Neural progenitor cell (in vitro differentiated cells): ENCODE data around the gene PSME2. TPM values are rescaled to one million over a fixed set of nuclear protein-coding genes. Genes with fewer than 3 reads are reported as not detected.

Source experiments
- DNase-seq: peaks from one replicate; pipeline ENCODE4 v3.0.0-alpha.2; 2016; ENCODE audit warnings: low spot score
- H2AFZ ChIP-seq: fragments of 200-600 bp; sonication (generic); replicated peaks from 2 replicates; pipeline ENCODE4 v1.6.1; 2016; ENCODE audit warnings: antibody characterized with exemption
- H3F3A ChIP-seq: fragments of 200-600 bp; sonication (generic); 2 replicates; pipeline ENCODE4 v1.6.1; 2016; ENCODE audit warnings: antibody characterized with exemption, low read depth
- H3K27ac ChIP-seq: fragments of 200-600 bp; sonication (generic); 2 replicates; pipeline ENCODE4 v1.5.1; 2016; ENCODE audit warnings: mild to moderate bottlenecking
- H3K27me3 ChIP-seq: fragments of 200-600 bp; sonication (generic); 2 replicates; pipeline ENCODE4 v1.6.1; 2016; ENCODE audit warnings: mild to moderate bottlenecking, moderate library complexity
- H3K36me3 ChIP-seq: fragments of 200-600 bp; sonication (generic); 2 replicates; pipeline ENCODE4 v1.5.1; 2016
- H3K4me1 ChIP-seq: fragments of 200-600 bp; sonication (generic); 2 replicates; pipeline ENCODE4 v1.6.1; 2016; ENCODE audit warnings: mixed run types
- H3K4me2 ChIP-seq: fragments of 200-600 bp; sonication (generic); 2 replicates; pipeline ENCODE4 v1.6.1; 2016
- H3K4me3 ChIP-seq: fragments of 200-600 bp; sonication (generic); 2 replicates; pipeline ENCODE4 v1.5.1; 2016
- H3K79me2 ChIP-seq: fragments of 200-600 bp; sonication (generic); 2 replicates; pipeline ENCODE4 v1.6.1; 2016; ENCODE audit warnings: low read depth
- H3K9ac ChIP-seq: fragments of 200-600 bp; sonication (generic); 2 replicates; pipeline ENCODE4 v1.6.1; 2016
- H3K9me3 ChIP-seq: fragments of 200-600 bp; sonication (generic); 2 replicates; pipeline ENCODE4 v1.5.1; 2016; ENCODE audit warnings: low read depth
- H4K20me1 ChIP-seq: fragments of 200-600 bp; sonication (generic); 2 replicates; pipeline ENCODE4 v1.6.1; 2016; ENCODE audit warnings: low read depth
- H3K27ac Mint-ChIP-seq: 3 replicates; pipeline ENCODE4 v1.8.0; 2021; ENCODE audit warnings: mixed read lengths
- H3K27me3 Mint-ChIP-seq: 2 replicates; pipeline ENCODE4 v1.8.0; 2022; ENCODE audit warnings: low read depth, mild to moderate bottlenecking, inconsistent platforms, moderate library complexity, mixed read lengths; ENCODE audit not compliant: insufficient read depth
- H3K36me3 Mint-ChIP-seq: 3 replicates; pipeline ENCODE4 v1.8.0; 2021; ENCODE audit warnings: mixed read lengths
- H3K4me1 Mint-ChIP-seq: 3 replicates; pipeline ENCODE4 v1.8.0; 2021; ENCODE audit warnings: mixed read lengths
- H3K4me3 Mint-ChIP-seq: 3 replicates; pipeline ENCODE4 v1.8.0; 2021; ENCODE audit warnings: mild to moderate bottlenecking, moderate library complexity, mixed read lengths
- H3K9me3 Mint-ChIP-seq: 3 replicates; pipeline ENCODE4 v1.8.0; 2020; ENCODE audit warnings: mixed read lengths
- EZH2 ChIP-seq: fragments of 200-600 bp; sonication (generic); IDR thresholded peaks from 2 replicates; pipeline ENCODE4 v1.6.1; 2017; ENCODE audit warnings: antibody characterized with exemption, mild to moderate bottlenecking, moderate library complexity
- EZH2phosphoT487 ChIP-seq: fragments of 200-600 bp; sonication (generic); IDR thresholded peaks from 2 replicates; pipeline ENCODE4 v1.6.1; 2017; ENCODE audit warnings: antibody characterized with exemption
- total RNA-seq: library from RNA; depleted of rRNA; stranded (reverse); fragments of >200 nt; gene quantifications from 2 replicates; pipeline ENCODE4 v1.2.3, GENCODE V29; 2015; ENCODE audit warnings: low replicate concordance
- TF ChIP-seq, protein P1 (sequence below): fragments of 200-600 bp; sonication (generic); IDR thresholded peaks from 2 replicates; pipeline ENCODE4 v1.5.1; 2017; ENCODE audit warnings: antibody characterized with exemption, mild to moderate bottlenecking

Gene PSME2
- total RNA-seq, 1 donor from 2014 or later = 43.5 TPM

DNA sequence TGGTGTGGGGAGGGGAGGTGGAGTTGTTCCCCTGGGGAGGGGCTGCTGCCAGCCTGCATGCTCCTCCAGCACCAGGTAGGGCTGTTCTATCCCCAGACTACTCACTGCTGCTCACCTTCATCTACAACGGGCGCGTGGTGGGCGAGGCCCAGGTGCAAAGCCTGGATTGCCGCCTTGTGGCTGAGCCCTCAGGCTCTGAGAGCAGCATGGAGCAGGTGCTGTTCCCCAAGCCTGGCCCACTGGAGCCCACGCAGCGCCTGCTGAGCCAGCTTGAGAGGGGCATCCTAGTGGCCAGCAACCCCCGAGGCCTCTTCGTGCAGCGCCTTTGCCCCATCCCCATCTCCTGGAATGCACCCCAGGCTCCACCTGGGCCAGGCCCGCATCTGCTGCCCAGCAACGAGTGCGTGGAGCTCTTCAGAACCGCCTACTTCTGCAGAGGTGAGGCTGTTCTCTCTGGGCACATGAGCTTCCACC, 18.1 kb upstream of the PSME2 start:
- no peak overlapping the region for H3K4me3 ChIP-seq
- TF ChIP-seq, protein P1, sequence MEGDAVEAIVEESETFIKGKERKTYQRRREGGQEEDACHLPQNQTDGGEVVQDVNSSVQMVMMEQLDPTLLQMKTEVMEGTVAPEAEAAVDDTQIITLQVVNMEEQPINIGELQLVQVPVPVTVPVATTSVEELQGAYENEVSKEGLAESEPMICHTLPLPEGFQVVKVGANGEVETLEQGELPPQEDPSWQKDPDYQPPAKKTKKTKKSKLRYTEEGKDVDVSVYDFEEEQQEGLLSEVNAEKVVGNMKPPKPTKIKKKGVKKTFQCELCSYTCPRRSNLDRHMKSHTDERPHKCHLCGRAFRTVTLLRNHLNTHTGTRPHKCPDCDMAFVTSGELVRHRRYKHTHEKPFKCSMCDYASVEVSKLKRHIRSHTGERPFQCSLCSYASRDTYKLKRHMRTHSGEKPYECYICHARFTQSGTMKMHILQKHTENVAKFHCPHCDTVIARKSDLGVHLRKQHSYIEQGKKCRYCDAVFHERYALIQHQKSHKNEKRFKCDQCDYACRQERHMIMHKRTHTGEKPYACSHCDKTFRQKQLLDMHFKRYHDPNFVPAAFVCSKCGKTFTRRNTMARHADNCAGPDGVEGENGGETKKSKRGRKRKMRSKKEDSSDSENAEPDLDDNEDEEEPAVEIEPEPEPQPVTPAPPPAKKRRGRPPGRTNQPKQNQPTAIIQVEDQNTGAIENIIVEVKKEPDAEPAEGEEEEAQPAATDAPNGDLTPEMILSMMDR = no peak
- TF ChIP-seq EZH2phosphoT487 (no peak), EZH2 (no peak)
- no peaks in the 10 kb centered on the region for H3K27me3 ChIP-seq
- Mint-ChIP-seq H3K27ac (no peak overlapping the region), H3K4me3 (no peak overlapping the region), H3K9me3 (no peaks in the 10 kb centered on the region), H3K4me1 (peaks cover 12% of the 10 kb centered on the region), H3K36me3 (peaks cover 6% of the 10 kb centered on the region), H3K27me3 (peaks cover 2% of the 10 kb centered on the region)
- H3K79me2 ChIP-seq = no peaks in the 10 kb centered on the region
- H2AFZ ChIP-seq = no peak overlapping the region
- H3K36me3 ChIP-seq = no peaks in the 10 kb centered on the region
- peaks cover 5% of the 10 kb centered on the region for H4K20me1 ChIP-seq
- H3K27ac ChIP-seq = no peak overlapping the region
- H3F3A ChIP-seq = peaks cover 8% of the 10 kb centered on the region
- H3K9ac ChIP-seq = no peak overlapping the region
- H3K4me2 ChIP-seq = no peak overlapping the region
- H3K9me3 ChIP-seq = no peaks in the 10 kb centered on the region
- no peak for DNase-seq
- H3K4me1 ChIP-seq = no peaks in the 10 kb centered on the region

DNA sequence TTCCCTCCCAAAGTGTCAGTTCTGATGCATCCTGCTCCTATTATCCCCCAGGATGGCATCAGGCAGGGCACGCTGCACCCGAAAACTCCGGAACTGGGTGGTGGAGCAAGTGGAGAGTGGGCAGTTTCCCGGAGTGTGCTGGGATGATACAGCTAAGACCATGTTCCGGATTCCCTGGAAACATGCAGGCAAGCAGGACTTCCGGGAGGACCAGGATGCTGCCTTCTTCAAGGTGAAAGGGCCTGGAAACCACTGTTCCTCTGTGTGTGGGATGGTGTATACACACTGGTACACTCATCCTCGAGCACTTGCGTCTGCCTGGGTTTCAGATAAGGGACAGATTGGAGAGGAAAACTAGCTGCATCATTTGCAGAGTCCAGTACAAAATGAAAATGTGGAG, 15.7 kb upstream of the PSME2 start:
- DNase-seq = no peak
- H3F3A ChIP-seq = peaks cover 8% of the 10 kb centered on the region
- H2AFZ ChIP-seq = no peak overlapping the region
- peaks cover 5% of the 10 kb centered on the region for H4K20me1 ChIP-seq
- no peaks in the 10 kb centered on the region for H3K9me3 ChIP-seq
- H3K79me2 ChIP-seq = no peaks in the 10 kb centered on the region
- H3K36me3 Mint-ChIP-seq = peaks cover 6% of the 10 kb centered on the region
- H3K27ac Mint-ChIP-seq = peak overlapping the region; percentile 95
- H3K36me3 ChIP-seq = no peaks in the 10 kb centered on the region
- H3K27me3 Mint-ChIP-seq = peaks cover 2% of the 10 kb centered on the region
- H3K4me3 Mint-ChIP-seq = peak overlapping the region; percentile 85
- no peak overlapping the region for H3K27ac ChIP-seq
- no peak overlapping the region for H3K4me2 ChIP-seq
- no peaks in the 10 kb centered on the region for H3K4me1 ChIP-seq
- no peak overlapping the region for H3K4me3 ChIP-seq
- H3K27me3 ChIP-seq = no peaks in the 10 kb centered on the region
- H3K9me3 Mint-ChIP-seq = no peaks in the 10 kb centered on the region
- no peak overlapping the region for H3K9ac ChIP-seq
- peaks cover 12% of the 10 kb centered on the region for H3K4me1 Mint-ChIP-seq
- no peak for TF ChIP-seq EZH2phosphoT487
- no peak for TF ChIP-seq EZH2
- TF ChIP-seq, protein P1 = no peak

DNA sequence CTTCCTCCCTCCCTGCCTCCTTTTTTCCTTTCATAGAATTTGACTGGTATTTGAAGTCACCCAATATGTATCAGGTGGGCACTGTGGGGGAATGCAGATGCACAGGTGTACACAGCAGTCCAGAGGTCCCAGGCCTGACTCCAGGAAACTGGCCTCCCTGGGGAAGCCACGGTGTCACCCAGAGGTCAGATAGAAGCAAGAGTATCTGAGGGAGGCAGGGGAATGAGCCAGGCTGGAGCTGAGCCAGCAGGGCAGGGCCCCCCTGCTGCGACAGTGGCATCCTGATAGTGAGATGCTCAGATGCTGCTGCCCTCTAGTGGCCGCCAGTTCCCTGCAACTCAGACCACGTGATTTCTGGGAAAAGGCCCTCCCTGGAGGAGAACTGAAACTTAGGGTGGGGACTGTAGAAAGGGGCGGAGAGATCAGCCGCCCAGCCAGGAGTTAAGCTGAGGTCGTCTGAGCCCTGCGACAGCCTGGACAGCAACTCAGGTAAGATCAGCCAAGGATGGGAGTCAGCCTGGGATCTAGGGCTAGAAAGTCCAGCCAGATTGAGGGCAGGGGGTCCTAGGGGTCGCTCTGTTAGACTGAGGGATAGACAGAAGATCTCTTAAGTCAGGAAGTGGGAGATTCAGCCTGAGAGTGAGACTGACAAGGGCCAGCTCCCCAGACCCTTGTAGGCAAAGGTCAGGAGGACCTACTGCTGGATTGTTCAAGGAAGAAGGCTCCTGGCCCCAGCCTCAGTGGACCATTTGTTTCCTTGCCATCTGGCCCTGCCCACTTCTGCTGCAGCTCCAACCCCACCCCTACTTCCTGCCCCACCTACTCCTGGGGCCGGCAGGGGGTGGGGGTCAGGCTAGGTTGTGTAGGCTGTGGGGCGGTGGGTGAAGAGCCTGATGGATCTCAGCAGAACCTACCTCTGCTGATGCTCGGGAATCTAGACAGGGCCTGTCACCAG, 14.7 kb upstream of the PSME2 start, which contains the start of gene IRF9:
IRF9 (plus strand) TSS at position 416 of the 955 bp plus-strand sequence. CDS start 880 bp downstream, outside the sequence.
- DNase-seq = peak; percentile 98
- Histone ChIP-seq H3K4me1 (no peaks in the 10 kb centered on the region), H3K9ac (no peak within 1 kb of the TSS), H3K4me2 (peak within 1 kb of the TSS; percentile 60), H3K4me3 (peak within 1 kb of the TSS; percentile 21), H4K20me1 (peaks cover 5% of the 10 kb centered on the region), H2AFZ (no peak within 1 kb of the TSS), H3K36me3 (no peaks in the 10 kb centered on the region), H3K9me3 (no peaks in the 10 kb centered on the region), H3F3A (peaks cover 8% of the 10 kb centered on the region), H3K27ac (no peak within 1 kb of the TSS), H3K79me2 (no peaks in the 10 kb centered on the region), H3K27me3 (no peaks in the 10 kb centered on the region)
- peaks cover 11% of the 10 kb centered on the region for H3K36me3 Mint-ChIP-seq
- peaks cover 4% of the 10 kb centered on the region for H3K27me3 Mint-ChIP-seq
- H3K4me1 Mint-ChIP-seq = peaks cover 12% of the 10 kb centered on the region
- H3K9me3 Mint-ChIP-seq = no peaks in the 10 kb centered on the region
- H3K4me3 Mint-ChIP-seq = peak within 1 kb of the TSS; percentile 85
- no peak for TF ChIP-seq EZH2phosphoT487
- TF ChIP-seq, protein P1 = peak; percentile 97
- H3K27ac Mint-ChIP-seq = peak within 1 kb of the TSS; percentile 95
